Effector CD4-positive, alpha-beta T cell (primary cell): ENCODE results near the gene SPIRE2. TPM values are rescaled to one million over a fixed set of nuclear protein-coding genes. Genes with fewer than 3 reads are reported as not detected.
"Not testable (repeated sequence)": the region's sequence is repeated elsewhere in the genome, so short reads cannot be mapped to it uniquely, and the experiment has no call there.

ENCODE experiments used
- DNase-seq: peaks from one replicate; pipeline ENCODE4 v3.0.0-alpha.2; 2020
- total RNA-seq: gene quantifications from one replicate; lab custom pipeline; 2026; lab: John Stamatoyannopoulos, UW

The SPIRE2 gene, protein sequence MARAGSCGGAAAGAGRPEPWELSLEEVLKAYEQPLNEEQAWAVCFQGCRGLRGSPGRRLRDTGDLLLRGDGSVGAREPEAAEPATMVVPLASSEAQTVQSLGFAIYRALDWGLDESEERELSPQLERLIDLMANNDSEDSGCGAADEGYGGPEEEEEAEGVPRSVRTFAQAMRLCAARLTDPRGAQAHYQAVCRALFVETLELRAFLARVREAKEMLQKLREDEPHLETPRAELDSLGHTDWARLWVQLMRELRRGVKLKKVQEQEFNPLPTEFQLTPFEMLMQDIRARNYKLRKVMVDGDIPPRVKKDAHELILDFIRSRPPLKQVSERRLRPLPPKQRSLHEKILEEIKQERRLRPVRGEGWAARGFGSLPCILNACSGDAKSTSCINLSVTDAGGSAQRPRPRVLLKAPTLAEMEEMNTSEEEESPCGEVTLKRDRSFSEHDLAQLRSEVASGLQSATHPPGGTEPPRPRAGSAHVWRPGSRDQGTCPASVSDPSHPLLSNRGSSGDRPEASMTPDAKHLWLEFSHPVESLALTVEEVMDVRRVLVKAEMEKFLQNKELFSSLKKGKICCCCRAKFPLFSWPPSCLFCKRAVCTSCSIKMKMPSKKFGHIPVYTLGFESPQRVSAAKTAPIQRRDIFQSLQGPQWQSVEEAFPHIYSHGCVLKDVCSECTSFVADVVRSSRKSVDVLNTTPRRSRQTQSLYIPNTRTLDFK
- total RNA-seq: not detected

- peak; percentile 57 for DNase-seq
Measured at GRCh38 chr16:89828199-89828869, at the start of gene SPIRE2. Gene SPIRE2 (plus strand): TSS chr16:89828475. CDS start chr16:89828551, 76 bp downstream.

DNA sequence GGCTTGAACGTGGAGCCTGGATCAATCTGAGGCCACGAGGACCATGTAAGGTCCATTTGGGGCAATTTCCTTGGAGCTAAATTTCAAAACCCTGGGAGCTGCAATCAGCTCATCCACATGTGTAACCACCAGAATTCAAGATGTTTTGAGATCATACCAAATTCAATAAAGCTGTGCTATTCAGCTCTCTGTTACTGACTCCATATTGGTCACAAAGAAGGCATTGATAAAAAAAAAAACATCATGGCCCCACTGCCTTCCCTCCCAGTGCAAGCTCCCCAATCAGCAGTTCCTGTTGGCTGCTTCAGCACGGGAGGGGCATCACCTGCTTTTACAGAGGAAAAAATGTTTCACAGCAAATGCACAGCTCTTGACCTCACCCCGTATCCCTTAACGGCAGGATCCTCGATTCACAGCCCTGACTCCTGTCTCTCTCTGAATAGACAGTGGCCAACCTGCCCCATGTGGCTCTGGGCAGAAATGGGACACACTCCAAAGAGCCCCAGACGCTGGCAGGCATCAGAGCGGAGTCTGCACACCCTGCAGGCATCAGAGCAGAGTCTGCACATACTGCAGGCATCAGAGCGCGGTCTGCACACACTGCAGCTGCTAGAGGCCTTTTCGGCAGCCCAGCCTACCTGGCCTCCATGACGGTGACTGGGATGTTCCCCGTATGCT, 48.9 kb upstream of the SPIRE2 start:
- DNase-seq: no peak

- no peak for DNase-seq
Measured at GRCh38 chr16:89779909-89780305, 48.4 kb upstream of the SPIRE2 start.

GRCh38 chr16:89782489-89782888, 45.8 kb upstream of the SPIRE2 start:
- DNase-seq: no peak

DNA sequence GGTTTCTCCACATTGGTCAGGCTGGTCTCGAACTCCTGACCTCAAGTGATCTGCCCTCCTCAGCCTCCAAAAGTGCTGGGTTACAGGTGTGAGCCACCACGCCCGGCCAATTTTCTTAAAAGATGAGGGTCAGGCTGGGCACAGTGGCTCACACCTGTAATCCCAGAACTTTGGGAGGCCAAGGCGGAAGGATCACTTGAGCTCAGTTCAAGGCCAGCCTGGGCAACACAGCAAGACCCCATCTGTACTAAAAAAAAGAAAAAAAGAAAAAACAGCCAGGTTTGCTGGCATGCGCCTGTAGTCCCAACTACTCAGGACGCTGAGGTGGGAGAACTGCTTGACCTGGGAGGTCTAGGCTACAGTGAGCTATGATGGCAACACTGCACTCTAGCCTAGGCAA, 44.3 kb upstream of the SPIRE2 start:
- DNase-seq: not testable (repeated sequence)

GRCh38 chr16:89784406-89784805, 43.9 kb upstream of the SPIRE2 start:
- no peak for DNase-seq

- DNase-seq: peak; percentile 37
Measured at GRCh38 chr16:89785523-89786155, 42.6 kb upstream of the SPIRE2 start.

DNA sequence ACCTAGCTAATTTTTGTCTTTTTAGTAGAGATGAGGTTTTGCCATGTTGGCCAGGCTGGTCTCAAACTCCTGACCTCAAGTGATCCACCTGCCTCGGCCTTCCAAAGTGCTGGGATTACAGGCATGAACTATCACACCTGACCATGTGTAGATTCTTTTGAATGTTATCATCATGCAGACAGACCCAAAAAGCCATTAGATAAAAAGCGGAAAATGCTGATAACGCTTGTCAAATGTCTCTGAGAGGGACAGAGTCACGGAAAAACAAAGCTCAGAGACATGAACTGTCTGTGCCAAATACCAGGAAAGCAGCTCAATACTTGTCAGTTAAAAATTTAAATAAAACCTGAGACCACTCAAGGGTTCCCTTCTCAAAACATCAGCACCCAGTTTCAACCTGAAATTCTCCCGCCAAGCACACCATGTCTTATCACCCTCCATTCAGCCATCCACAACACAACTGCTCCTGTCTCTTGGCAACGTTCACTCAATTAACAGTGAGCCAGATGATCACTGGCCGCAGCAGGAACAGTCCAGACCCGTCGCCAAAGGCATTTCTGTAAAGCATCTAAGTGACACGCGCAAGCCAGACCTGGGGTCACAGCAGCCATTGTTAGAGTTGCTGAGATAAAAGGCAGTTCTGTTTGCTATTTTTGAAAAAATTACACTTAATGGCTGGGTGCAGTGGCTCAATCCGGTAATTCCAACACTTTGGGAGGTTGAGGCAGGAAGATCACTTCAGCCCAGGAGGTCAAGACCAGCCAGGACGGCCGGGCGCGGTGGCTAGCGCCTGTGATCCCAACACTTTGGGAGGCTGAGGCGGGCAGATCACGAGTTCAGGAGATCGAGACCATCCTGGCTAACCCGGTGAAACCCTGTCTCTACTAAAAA, 41.6 kb upstream of the SPIRE2 start:
- no peak for DNase-seq

DNA sequence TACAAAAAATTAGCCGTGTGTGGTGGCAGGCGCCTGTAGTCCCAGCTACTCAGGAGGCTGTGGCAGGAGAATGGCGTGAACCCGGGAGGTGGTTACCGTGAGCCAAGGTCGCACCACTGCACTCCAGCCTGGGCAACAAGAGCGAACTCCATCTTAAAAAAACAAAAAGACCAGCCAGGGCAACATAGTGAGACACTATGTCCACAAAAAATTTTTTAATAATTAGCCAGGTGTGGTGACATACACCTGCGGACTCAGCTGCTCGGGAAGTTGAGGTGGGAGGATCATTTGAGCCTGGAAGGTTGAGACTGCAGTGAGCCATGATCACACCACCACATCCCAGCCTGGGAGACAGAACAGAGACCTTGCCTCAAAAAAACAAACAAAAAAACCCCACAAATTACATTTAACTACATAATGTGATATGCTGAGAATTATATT, 40.9 kb upstream of the SPIRE2 start:
- DNase-seq: no peak

DNA sequence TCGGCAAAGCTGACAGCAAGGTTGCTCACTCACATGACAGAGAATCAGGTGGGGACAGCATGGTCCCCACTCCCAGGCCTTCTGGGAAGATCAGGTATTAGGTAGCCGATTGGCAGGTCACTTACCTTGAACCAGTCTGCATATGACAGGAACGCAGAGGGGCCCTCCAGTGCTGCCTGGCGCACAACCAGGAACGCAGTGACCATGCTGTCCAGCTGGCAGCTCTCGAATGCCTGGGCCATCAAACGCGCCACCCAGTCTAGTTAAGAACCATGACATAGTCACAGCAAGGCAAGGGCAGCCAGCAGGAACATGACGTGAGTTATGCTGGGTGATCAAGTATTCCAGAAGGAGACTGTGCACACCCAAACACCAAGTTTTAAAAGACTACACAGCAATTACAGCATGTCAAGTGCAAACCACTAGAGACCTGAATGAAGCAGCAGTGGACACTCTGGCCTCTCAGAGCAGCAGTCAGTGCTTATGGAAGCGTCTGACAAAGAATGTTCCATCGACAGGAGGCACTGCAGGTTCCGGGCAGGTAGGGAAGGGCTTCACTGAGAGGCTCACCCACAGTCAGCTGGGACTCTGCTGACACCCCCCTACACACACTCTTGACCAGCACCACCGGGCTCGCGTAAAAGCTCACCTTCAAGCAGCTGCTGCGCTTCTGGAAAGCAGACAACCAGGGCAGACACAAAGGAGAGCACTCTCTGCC, 36.8 kb upstream of the SPIRE2 start:
- DNase-seq: no peak

- peak; percentile 44 for DNase-seq
Measured at GRCh38 chr16:89793092-89793491, 35.2 kb upstream of the SPIRE2 start.

DNA sequence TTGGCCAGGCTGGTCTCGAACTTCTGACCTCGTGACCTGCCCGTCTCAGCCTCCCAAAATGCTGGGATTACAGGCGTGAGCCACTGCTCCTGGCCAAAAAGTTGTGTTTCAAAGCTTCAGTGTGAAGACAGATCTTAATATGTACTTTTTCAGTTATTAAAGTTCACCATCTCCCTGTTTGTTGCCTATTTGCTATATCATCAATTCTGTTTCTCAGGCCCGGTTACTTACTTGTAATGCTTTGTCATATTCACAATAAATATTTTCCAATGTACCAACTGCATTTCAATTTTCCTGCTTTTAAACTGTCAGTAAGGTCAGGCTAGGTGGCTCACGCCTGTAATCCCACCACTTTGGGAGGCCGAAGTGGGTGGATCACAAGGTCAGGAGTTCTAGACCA, 34.3 kb upstream of the SPIRE2 start:
- no peak for DNase-seq

DNA sequence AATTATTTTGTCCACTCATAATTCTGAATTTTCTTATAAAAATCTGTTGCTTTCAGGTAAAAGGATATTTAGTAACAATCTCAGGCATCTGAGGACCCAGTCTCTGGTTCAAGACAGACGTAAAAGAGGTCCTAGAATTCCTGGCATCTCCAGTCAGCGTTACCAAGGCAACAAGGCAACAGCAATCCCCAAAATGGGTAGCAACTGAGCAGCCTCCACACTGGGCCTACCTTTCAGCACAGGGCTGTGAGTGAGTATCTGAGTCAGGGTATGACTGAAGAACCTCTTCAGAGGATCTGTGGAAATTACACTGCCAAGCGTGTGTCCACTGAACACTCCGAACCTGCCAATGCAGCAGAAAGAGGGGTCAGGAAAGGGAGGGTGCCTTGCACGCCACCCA, 32.6 kb upstream of the SPIRE2 start:
- no peak for DNase-seq

DNA sequence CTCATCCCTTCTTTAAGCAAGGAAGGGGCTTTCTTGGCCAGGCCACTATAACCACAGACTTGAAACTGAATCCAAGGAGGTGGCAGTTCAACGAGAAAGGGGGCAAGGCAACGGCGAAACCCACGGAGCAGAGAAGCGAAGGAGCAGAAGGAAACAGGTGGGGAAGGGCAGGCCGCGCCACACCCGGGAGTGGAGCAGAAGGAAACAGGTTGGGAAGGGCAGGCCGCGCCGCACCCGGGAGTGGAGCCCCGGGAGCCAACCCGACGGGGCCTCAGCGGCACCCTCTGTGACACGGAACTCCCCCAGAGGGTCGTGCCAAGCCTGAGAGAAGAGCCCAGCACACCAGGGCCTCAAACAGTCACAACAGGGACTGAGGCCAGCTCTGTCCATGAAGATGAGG, 32.2 kb upstream of the SPIRE2 start:
- DNase-seq: no peak

GRCh38 chr16:89798126-89798525, 30.1 kb upstream of the SPIRE2 start:
- DNase-seq: no peak

DNA sequence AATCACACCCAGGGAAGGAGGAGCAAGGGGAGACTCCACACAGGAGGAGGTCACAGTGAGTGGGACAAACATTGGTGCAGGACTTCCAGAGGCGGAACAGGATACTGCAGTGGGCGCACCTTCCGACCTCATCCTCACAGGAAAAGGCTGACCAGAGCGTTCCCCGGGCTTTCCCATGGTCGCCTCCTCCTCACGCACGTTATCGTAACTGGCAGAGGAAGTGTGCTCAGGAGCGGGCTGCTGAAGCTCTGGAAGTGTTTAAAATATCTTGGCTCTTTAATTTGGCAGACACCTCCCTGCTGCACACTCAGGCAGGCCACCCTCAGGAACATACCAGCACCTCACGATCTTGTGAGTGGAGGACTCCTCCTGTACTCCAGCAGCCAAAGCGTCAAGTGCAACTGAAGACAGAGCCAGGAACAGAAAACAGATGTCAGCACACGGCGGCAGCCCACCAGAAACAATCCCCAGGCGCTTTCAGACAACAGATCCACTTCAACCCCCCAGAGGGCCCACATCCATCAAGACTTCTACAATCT, 29.4 kb upstream of the SPIRE2 start:
- DNase-seq: no peak

GRCh38 chr16:89801800-89802199, 26.5 kb upstream of the SPIRE2 start:
- DNase-seq: no peak

GRCh38 chr16:89805136-89805905, 23.0 kb upstream of the SPIRE2 start:
- DNase-seq: no peak

DNA sequence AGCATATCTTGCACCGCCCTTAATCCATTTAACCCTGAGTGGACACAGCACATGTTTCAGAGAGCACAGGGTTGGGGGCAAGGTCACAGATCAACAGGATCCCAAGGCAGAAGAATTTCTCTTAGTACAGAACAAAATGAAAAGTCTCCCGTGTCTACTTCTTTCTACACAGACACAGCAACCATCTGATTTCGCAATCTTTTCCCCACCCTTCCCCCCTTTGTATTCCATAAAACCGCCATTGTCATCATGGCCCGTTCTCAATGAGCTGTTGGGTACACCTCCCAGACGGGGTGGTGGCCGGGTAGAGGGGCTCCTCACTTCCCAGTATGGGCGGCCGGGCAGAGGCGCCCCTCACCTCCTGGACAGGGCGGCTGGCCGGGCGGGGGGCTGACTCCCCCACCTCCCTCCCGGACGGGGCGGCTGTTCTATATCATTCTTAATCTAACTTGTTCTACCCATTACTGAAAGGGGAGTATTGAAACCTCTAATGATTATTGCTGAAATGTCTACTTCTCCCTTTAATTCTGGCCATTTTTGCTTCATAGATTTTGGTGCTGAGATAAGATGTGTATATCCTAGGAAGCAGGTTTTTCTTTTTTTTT, 21.6 kb upstream of the SPIRE2 start:
- DNase-seq: not testable (repeated sequence)
